HG03442 (cell line): ENCODE measurements around the gene CLRN1.
"Not testable (repeated sequence)": the region's sequence is repeated elsewhere in the genome, so short reads cannot be mapped to it uniquely, and the experiment has no call there.

Source experiments
- ATAC-seq: cut with Tn5 transposase; IDR thresholded peaks from one replicate; pipeline ENCODE4 v1.9.1; 2021; ENCODE audit warnings: mild to moderate bottlenecking, moderate library complexity; ENCODE audit not compliant: unreplicated experiment

CLRN1 gene, protein sequence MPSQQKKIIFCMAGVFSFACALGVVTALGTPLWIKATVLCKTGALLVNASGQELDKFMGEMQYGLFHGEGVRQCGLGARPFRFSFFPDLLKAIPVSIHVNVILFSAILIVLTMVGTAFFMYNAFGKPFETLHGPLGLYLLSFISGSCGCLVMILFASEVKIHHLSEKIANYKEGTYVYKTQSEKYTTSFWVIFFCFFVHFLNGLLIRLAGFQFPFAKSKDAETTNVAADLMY

DNA sequence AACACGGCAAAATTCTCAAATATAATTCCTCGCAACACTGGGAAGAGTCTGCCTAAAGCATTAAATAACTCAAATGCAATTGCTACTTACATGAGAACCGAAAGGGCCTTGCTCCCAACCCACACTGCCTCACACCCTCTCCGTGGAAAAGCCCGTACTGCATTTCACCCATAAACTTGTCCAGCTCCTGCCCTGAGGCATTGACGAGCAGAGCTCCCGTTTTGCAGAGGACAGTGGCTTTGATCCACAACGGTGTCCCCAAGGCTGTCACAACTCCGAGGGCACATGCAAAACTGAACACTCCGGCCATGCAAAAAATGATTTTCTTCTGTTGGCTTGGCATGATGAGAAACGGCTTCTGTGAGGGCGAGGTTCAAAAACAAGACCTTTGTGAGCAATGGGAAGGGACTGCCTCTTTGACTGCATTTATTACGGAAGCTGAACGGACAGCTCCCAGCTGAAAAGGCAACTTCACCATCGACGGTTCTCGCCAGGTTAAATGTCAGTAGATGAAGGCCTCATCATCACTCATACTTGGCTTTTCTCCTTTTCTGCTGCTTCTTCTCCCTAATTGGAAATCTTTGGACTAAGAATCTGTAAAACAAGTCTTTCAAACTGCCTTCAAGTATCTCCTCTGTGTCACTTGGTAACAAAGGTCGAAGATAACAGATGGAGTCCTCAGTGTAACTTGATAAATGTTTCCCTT is at the start of gene CLRN1:
Gene CLRN1, minus strand, starts transcription at position 362 of the 706 bp plus-strand sequence. Its CDS starts 19 bp downstream, at position 343.
- ATAC-seq, result no peak

DNA sequence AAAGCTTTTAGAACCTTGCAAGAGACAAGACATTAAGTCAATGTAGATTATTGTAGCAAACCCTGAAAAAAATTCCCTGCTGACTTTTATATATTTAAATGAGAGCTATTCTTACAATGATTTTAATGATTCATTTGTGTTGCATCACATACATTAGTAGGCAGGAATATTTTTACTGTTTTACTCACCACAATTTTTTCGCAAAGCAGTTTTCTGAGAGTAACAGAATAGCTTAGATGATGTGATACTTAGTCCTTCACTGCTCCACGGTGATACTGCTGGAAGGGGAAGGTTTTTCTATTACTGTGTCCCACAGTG is 43.9 kb upstream of the CLRN1 start:
- no peak for ATAC-seq

DNA sequence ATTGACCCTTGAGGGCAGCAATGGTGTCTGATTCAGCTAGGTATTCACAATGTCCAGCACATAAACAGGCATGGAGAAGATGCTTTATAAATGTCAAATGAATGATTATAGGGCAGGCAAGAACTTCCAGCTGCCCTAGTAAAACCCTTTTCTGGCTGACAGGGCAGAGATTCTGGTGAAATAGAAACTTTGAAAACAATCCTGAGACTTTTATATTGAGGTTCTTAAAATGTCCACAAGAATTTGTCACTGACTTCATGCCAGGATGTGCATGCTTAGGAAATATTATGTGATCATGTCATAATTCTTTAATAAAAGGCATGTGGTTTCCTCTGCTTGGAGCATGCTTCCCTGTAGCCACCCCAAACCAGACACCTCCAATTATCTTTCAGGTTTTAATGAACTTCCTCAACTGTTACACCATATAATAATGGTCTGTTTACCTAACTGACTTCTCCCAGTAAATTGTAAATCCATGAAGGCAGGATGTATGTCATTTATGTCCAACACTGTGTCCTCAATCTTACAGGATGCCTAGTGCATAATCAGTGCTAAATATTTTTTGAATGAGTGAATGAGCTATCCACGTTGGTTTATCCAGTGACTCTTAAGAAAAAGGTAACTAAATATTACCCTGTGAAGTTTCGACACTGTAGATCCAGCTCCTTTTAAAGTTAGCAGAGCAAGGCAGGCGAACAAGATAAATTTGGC is 43.4 kb upstream of the CLRN1 start:
- ATAC-seq, result no peak

DNA sequence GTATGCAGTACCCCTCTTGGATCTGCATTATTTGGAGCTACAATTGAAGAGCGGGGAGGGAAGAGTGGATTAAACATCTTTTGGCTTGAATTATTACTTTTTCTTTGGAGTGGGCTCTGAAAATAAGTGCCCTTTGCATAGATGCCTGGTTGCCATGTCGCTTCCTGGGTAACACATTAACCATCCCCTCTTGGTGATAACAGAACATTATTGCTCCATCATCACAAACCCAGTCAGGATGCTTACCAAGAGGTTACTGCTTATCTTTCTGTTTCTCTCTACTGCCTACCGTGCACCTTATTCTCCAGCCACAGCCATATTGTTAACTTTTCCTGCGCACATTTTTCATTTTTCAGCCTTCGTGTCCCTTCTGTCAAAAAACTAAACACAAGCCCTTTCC is 42.7 kb upstream of the CLRN1 start:
- no peak for ATAC-seq

DNA sequence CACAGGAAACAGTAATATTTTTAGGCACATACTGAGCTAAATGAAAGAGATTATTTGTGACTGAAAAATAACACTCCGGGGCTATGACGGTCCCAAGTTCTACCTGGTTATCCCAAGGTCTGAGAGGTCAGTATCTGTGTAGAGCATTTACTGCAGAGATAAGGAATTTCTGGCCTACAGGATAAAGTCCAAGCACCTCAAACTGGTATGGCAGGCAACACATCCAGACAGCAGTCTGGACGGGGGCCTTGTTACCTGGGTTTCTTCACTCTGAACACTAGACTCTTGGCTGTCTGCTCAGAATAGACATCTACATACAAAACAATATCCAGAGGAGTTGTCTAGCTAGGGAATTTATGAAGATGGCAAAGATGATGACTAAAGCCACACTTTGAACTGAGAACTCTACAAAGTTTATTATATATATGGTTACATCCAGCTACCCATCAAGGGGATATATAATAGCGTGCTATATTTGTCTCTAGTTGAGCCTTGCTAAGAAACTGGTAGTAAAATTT is 42.0 kb upstream of the CLRN1 start:
- no peak for ATAC-seq

DNA sequence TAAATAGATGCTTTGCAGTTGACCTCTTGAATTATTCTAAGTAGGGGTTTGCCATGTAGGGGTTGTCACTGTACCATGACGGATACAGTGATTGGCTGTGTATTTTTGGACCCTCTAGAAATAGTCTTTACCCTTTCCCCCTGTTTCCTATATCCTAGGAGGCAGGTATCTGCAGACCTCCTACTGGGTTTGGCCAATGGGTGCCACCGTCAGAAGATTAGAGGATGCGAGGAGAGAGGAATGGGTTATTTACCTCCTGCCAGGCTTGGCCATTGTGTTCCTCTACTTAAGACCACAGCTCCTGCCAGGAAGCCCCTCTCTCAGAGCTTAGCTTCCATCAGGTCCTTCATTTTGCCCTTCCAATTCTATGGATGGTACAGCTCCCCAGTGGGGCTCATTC is 40.2 kb upstream of the CLRN1 start:
- ATAC-seq, result no peak

DNA sequence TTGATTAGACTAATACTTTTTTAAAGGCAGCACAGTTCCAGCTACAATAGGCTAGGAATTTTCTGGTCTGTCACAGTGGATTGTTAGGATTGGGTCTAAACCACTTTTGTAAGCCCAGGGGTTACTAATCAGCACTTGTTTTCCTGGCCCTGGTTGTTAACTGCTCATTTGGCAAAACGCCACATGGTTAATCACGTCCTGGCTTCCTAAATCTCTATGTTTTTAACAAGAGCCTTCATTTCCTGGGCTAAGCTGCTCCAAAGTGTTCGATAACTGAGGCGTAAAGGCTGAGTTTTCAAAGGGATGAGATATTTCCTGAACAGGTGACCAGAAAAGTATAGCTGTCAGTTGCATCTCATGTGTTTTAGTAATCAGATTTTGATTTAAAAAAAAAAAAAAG is 38.9 kb upstream of the CLRN1 start:
- no peak for ATAC-seq

DNA sequence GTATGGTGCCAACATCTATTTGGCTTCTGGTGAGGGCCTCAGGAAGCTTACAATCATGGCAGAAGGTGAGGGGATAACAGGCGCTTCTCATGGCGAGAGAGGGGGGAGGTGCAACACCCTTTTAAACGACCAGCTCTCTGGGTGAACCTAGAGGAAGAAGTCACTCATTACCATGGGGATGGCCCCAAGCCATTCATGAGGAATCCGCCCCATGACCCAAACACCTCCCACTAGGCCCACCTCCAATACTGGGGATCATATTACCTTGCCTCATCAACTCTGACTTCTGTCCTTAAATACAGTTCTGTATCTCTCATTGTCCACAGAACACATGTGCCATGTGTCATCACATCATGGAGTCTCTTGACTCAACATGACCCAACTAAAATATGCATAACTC is 37.5 kb upstream of the CLRN1 start:
- ATAC-seq, result no peak

DNA sequence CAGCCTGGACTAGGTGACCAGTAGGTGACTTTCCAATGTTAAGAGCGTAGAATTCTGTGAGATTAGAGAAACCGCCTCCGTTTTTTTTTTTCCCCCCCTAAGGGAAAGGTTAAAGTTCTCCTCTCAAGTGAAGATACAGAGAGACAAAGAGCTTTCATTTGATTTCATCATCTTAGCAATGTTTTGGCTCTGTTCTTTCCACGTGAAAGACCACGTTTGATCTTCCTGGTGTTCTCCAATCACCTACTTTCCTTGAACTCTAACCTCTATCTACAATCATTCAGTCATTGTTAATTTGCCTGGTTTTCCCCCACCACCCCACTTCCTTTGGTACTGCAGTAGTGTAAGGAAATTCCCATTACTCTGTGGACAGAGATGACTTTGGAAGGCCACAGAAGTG is 36.9 kb upstream of the CLRN1 start:
- no peak for ATAC-seq

DNA sequence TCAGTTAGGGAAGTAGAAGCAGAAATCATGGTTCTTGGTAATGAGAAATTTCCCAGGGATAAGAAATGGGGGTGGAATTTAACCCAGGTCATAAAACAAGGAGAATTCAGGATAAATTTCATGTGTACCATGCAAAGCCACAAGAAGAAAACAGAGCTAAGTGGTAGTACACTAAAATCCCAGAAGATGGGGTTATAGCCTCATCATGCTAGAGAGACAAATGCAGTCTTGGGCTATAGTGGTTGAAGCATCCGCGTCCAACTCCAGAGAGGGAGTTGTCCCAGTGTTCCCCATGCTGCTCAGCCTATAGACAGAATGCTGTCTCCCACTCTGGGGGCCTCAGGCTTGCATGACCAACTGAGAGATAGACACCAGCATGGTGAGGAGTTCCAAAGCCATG is 36.2 kb upstream of the CLRN1 start:
- ATAC-seq, result no peak

DNA sequence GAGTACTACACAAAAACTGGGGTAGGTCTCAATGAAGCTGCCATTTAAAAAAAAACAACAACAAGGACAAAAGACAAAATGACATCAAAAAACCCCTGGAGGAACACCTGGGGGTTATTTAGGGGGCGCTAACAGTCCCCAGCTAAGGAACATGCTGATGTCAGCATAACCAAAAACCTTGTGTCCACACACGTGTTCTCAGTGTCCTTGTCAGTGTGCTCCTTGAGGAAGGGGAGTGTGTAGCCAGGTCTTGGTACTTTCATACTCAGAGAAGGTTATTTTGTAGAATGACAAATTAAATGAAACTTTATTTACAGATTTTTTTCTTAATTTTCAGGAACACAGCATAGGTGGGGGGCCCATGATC is 31.2 kb upstream of the CLRN1 start:
- ATAC-seq, result no peak

DNA sequence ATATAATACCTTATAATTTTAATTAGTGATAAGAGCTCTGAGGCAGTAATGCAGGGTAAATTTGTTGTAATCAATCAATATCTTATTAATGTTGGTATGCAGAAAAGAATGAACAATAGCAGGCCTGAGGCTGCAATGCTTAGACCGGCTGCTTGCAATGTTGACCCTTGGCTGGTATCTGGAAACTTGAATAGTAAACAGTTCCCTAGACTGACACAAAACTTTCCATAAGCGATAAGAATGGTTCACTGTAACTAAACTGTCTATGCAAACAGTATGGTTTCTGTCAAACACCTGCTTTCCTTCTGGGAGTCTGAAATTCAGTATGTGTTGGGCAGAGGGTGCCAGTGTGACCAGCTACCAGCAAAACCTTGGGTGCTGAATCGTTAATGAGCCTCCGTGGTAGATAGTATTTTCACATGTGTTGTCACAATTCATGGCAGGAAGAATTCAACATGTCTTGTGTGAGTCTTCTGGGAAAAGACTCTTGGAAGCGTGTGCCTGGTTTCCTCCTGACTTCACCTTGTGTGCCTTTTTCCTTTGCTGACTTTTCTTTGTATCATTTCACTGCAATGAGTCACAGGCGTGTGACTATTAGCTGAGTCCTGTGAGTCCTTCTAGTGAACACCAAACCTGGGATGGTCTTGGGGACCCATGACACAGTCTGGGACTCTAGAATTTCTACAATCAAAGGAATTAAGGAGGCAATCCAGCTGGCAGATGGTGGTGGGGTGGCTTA is 30.7 kb upstream of the CLRN1 start:
- ATAC-seq, result no peak

DNA sequence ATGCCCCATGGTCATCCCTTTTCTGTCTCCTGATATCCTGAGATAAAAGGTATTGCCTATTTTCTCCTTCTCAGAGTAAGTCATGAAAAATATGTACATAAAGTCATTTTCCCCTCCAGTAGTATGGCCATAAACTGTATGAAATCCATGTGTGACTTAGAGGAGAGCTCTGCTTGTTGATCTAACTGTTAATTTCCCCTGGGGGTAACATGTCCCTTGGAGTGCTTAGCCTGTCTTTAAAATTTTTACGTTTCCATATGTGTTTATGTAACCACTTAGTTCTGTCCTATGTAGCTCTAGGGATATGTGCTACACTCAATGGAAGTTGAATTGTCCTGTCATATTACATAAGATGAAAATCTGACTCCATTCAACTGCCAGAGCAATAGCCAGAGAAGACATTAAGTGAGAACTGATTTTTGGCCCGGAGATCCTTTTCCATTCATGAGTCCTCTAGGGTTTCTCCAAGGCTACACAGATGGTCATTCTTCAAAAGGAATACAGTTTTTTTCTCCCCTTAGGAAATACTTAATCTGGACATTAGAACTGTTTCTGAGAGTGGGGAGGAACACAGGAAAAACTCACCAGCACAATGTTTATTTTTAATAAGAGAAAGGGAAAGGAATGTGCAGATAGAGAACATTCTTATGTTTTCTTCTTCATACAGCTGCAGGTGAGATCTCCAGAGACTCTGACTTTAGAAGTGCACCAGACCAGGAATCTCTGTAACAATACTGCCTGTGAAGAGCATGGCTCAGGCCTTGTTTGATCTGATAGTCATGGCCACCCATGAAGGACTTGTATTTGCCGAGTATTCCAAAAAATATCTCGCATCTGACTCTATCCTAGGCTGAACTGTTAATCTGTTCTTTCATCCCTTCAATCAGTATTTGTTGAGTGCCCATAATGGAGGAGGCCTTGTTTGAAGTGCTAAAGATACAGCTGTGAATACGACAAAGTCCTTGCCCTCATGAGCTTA is 29.8 kb upstream of the CLRN1 start:
- no peak for ATAC-seq

DNA sequence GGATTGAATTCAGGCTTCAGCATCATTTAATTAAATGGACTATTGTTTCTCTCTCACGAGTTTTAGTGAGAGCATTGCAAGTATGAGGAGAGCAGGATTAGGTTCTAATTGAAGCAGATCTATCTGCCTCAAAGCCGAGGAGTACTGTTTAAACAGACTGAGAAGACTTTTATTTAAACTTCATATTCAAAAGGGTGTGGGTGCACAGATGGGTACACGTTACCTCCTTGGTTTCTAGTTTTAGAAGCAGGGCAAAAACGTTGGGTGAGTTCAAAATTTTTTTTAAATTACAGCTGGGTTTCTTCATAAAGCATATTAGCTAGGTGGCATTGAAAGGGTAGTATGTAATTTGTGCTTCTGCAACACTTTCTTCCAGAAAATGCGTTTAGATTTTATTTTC is 26.5 kb upstream of the CLRN1 start:
- ATAC-seq, result no peak

DNA sequence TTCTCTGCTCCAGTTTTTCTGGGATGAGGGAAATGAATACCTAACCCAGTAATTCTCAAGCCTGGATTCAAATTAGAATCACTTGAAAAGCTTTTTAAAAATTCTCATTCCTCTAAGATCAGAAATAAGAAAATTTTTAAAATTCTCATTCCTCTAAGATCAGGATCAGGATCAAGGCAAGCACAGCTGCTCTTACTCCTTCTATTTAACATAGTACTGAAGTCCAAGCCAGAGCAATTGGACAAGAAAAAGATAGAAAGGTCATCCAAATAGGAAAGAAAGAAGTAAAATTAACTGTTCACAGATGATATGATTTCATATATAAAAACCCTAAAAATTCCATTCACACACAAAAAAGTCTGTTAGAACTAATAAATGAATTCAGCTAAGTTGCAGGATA is 24.2 kb upstream of the CLRN1 start:
- no peak for ATAC-seq

DNA sequence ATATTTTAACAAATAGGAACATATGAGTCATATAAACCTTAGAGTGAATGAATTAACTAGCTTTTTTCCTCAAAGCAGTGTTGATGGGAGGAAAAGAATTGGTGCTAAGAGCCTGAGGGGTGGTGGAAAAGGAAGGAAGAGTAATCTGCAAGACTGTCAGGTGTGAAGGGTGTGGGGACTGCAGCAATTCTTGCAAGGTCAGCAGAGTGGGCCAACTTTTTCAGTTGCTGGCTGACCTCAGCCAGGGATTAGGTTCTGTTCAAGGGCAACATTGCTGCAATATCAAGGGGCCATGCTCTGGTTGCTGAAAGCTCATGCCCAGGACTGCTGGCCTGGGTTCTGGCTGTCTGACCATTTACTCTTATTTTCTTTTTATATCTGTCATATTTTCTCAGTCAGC is 23.0 kb upstream of the CLRN1 start:
- no peak for ATAC-seq

DNA sequence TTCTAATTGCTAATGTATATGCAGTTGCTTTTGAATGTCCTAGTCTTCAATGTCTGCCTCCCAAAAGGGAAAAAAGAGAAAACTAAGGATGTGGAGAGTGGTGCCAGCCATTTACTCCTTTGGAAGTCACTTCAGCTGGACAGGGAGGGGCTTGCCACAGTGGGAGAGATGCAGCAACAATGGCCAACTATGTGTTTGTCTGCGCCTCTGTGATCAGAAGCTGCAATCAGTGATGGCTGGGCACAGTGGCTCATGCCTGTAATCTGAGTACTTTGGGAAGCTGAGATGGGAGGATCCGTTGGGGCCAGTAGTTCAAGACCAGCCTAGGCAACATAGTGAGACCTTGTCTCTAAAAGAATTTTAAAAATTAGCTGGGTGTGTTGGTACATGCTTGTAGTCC is 16.7 kb upstream of the CLRN1 start:
- ATAC-seq, result no peak

DNA sequence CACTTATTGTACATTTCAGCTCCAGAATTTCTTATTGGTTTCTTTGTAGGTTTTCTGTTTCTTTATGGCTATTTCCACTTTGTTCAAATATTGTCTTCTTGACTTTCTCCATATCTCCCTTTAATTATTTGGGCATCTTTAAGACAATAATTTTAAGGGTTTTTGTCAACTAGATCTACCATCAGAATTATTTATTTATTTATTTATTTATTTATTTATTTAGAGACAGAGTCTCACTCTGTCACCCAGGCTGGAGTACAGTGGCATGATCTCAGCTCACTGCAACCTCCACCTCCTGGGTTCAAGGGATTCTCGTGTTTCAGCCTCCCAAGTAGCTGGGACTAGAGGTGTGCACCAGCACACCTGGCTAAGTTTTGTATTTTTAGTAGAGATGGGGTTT is 15.9 kb upstream of the CLRN1 start:
- ATAC-seq, result not testable (repeated sequence)

DNA sequence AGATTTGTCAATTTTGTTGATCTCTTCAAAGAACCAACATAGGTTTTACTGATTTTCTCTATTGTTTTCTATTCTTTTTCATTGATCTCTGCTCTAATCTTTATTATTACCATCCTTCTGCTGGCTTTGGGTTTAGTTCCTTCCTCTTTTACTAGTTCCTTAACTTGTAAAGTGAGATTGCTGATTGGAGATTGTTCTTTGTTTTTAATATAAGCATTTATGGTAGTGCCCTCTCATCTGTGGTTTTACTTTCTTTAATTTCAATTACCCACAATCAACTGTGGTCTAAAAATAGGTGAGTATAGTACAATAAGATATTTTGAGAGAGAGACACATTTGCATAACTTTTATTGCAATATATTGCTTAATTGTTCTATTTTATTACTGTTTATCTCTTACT is 13.2 kb upstream of the CLRN1 start:
- ATAC-seq, result no peak

DNA sequence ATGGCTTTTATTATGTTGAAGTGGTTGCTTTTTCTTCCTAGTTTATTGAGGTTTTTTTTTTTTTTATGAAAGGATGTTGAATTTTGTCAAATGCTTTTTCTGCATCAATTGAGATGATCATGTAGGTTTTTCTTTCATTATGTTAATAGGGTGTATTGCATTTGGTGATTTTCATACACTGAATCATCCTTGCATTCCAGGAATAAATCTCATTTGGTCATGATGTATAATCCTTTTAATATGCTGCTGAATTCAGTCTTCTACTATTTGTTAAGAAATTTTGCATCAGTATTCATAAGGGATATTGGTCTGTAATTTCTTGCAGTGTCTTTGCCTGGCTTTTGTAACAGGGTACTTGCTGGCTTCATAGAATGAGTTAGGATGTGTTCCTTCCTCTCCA is 11.5 kb upstream of the CLRN1 start:
- ATAC-seq, result no peak
